T-helper 17 cell (primary cell): ENCODE measurements around the gene RIBC2. TPM values are rescaled to one million over a fixed set of nuclear protein-coding genes. Genes with fewer than 3 reads are reported as not detected.

Source experiments
- ATAC-seq: fragments of 150-1000 bp; cut with Tn5 transposase; 2 replicates; pipeline ENCODE4 v1.10.0; 2021; ENCODE audit warnings: mild to moderate bottlenecking, moderate library complexity
- DNase-seq, 3 donors: peaks; one replicate each; pipeline versions ENCODE4 v3.0.0 to v3.0.0-alpha.2; 2020 to 2021
- H3K9me3 ChIP-seq: one replicate; pipeline ENCODE4 v1.7.0; 2013; ENCODE audit warnings: low read length, mild to moderate bottlenecking; ENCODE audit not compliant: control insufficient read depth, poor library complexity, severe bottlenecking
- H3K27ac Mint-ChIP-seq: one replicate; pipeline ENCODE4 v1.8.0; 2022; ENCODE audit warnings: mild to moderate bottlenecking, moderate library complexity, mixed read lengths
- H3K27me3 Mint-ChIP-seq: one replicate; pipeline ENCODE4 v1.8.0; 2022; ENCODE audit warnings: mixed read lengths
- H3K36me3 Mint-ChIP-seq: one replicate; pipeline ENCODE4 v1.8.0; 2022; ENCODE audit warnings: low read depth, mixed read lengths
- H3K4me1 Mint-ChIP-seq: one replicate; pipeline ENCODE4 v1.8.0; 2022; ENCODE audit warnings: mild to moderate bottlenecking, mixed read lengths
- H3K4me3 Mint-ChIP-seq: one replicate; pipeline ENCODE4 v1.8.0; 2022; ENCODE audit warnings: mild to moderate bottlenecking, moderate library complexity, mixed read lengths
- total RNA-seq, 4 donors: library from RNA in 2 of 4; stranded (reverse) in 2 of 4; gene quantifications; one replicate each; pipeline ENCODE4 v1.2.3 and lab custom pipeline; 2022 to 2026

Gene RIBC2
- total RNA-seq, 2 donors from 2014 or later = 1.6 to 2.4 TPM

GRCh38 chr22:45418056-45418769 lies 4.7 kb downstream of the RIBC2 start:
- Mint-ChIP-seq H3K36me3 (no peaks in the 10 kb centered on the region), H3K4me3 (no peak overlapping the region), H3K27ac (no peak overlapping the region), H3K27me3 (peaks cover 4% of the 10 kb centered on the region), H3K4me1 (peaks cover 17% of the 10 kb centered on the region)
- H3K9me3 ChIP-seq = no peaks in the 10 kb centered on the region
- ATAC-seq (no peak), DNase-seq (no peak)

- Mint-ChIP-seq H3K27ac (no peak overlapping the region), H3K27me3 (peaks cover 4% of the 10 kb centered on the region), H3K36me3 (no peaks in the 10 kb centered on the region), H3K4me1 (peaks cover 13% of the 10 kb centered on the region), H3K4me3 (no peak overlapping the region)
- DNase-seq (no peak), ATAC-seq (no peak)
- H3K9me3 ChIP-seq = no peaks in the 10 kb centered on the region
These were observed 5.3 kb downstream of the RIBC2 start for GRCh38 chr22:45418770-45419138.

GRCh38 chr22:45420011-45420410 lies 6.5 kb downstream of the RIBC2 start:
- no peaks in the 10 kb centered on the region for H3K36me3 Mint-ChIP-seq
- no peaks in the 10 kb centered on the region for H3K9me3 ChIP-seq
- ATAC-seq (no peak), DNase-seq (no peak)
- H3K4me3 Mint-ChIP-seq = no peak overlapping the region
- peaks cover 10% of the 10 kb centered on the region for H3K4me1 Mint-ChIP-seq
- peaks cover 4% of the 10 kb centered on the region for H3K27me3 Mint-ChIP-seq
- H3K27ac Mint-ChIP-seq = no peak overlapping the region

- H3K4me3 Mint-ChIP-seq = no peak overlapping the region
These were observed 7.0 kb downstream of the RIBC2 start for GRCh38 chr22:45420539-45420938.

GRCh38 chr22:45421349-45422055 lies 8.0 kb downstream of the RIBC2 start:
- ATAC-seq = no peak
- no peaks in the 10 kb centered on the region for H3K9me3 ChIP-seq
- H3K27me3 Mint-ChIP-seq = peaks cover 4% of the 10 kb centered on the region
- no peaks in the 10 kb centered on the region for H3K36me3 Mint-ChIP-seq
- no peak for DNase-seq
- H3K4me3 Mint-ChIP-seq = no peak overlapping the region
- H3K27ac Mint-ChIP-seq = peak overlapping the region; percentile 63
- H3K4me1 Mint-ChIP-seq = peaks cover 10% of the 10 kb centered on the region

More at GRCh38 chr22:45420539-45420938, 7.0 kb downstream of the RIBC2 start:
- no peak for ATAC-seq
- Mint-ChIP-seq H3K27ac (no peak overlapping the region), H3K36me3 (no peaks in the 10 kb centered on the region), H3K4me1 (peaks cover 10% of the 10 kb centered on the region), H3K27me3 (peaks cover 4% of the 10 kb centered on the region)
- H3K9me3 ChIP-seq = no peaks in the 10 kb centered on the region
- DNase-seq = no peak

- Mint-ChIP-seq H3K27ac (peak overlapping the region; percentile 63), H3K36me3 (no peaks in the 10 kb centered on the region), H3K4me1 (peaks cover 10% of the 10 kb centered on the region), H3K4me3 (no peak overlapping the region), H3K27me3 (peaks cover 4% of the 10 kb centered on the region)
- DNase-seq = no peak
- ATAC-seq = no peak
- H3K9me3 ChIP-seq = no peaks in the 10 kb centered on the region
These were observed 8.9 kb downstream of the RIBC2 start for GRCh38 chr22:45422237-45422983.

- peaks cover 10% of the 10 kb centered on the region for H3K4me1 Mint-ChIP-seq
- H3K27me3 Mint-ChIP-seq = peaks cover 14% of the 10 kb centered on the region
- no peaks in the 10 kb centered on the region for H3K36me3 Mint-ChIP-seq
- H3K9me3 ChIP-seq = no peaks in the 10 kb centered on the region
- ATAC-seq (no peak), DNase-seq (no peak)
- H3K4me3 Mint-ChIP-seq = no peak overlapping the region
- H3K27ac Mint-ChIP-seq = no peak overlapping the region
These were observed 10.0 kb downstream of the RIBC2 start for GRCh38 chr22:45423524-45423923.

- H3K27ac Mint-ChIP-seq = no peak overlapping the region
These were observed 10.8 kb downstream of the RIBC2 start for GRCh38 chr22:45424241-45424731.

GRCh38 chr22:45425101-45425500 lies 11.6 kb downstream of the RIBC2 start:
- H3K9me3 ChIP-seq = no peaks in the 10 kb centered on the region
- H3K36me3 Mint-ChIP-seq = no peaks in the 10 kb centered on the region
- H3K4me1 Mint-ChIP-seq = peaks cover 10% of the 10 kb centered on the region
- no peak overlapping the region for H3K4me3 Mint-ChIP-seq
- ATAC-seq = no peak
- no peak overlapping the region for H3K27ac Mint-ChIP-seq
- peaks cover 16% of the 10 kb centered on the region for H3K27me3 Mint-ChIP-seq
- DNase-seq = no peak

More at GRCh38 chr22:45424241-45424731, 10.8 kb downstream of the RIBC2 start:
- Mint-ChIP-seq H3K4me3 (no peak overlapping the region), H3K4me1 (peaks cover 10% of the 10 kb centered on the region), H3K27me3 (peaks cover 16% of the 10 kb centered on the region), H3K36me3 (no peaks in the 10 kb centered on the region)
- no peaks in the 10 kb centered on the region for H3K9me3 ChIP-seq
- no peak for DNase-seq
- no peak for ATAC-seq

- Mint-ChIP-seq H3K36me3 (no peaks in the 10 kb centered on the region), H3K27ac (no peak overlapping the region)
- no peak for DNase-seq
These were observed 12.2 kb downstream of the RIBC2 start for GRCh38 chr22:45425531-45426265.

GRCh38 chr22:45426387-45426786 lies 12.9 kb downstream of the RIBC2 start:
- Mint-ChIP-seq H3K4me1 (peaks cover 6% of the 10 kb centered on the region), H3K36me3 (no peaks in the 10 kb centered on the region), H3K27ac (no peak overlapping the region), H3K4me3 (no peak overlapping the region), H3K27me3 (peaks cover 12% of the 10 kb centered on the region)
- DNase-seq (no peak), ATAC-seq (no peak)
- no peaks in the 10 kb centered on the region for H3K9me3 ChIP-seq

More at GRCh38 chr22:45425531-45426265, 12.2 kb downstream of the RIBC2 start:
- peaks cover 6% of the 10 kb centered on the region for H3K4me1 Mint-ChIP-seq
- no peak for ATAC-seq
- H3K4me3 Mint-ChIP-seq = no peak overlapping the region
- no peaks in the 10 kb centered on the region for H3K9me3 ChIP-seq
- H3K27me3 Mint-ChIP-seq = peaks cover 12% of the 10 kb centered on the region

- no peaks in the 10 kb centered on the region for H3K9me3 ChIP-seq
- H3K36me3 Mint-ChIP-seq = no peaks in the 10 kb centered on the region
- H3K4me3 Mint-ChIP-seq = no peak overlapping the region
- ATAC-seq (no peak), DNase-seq (no peak)
- H3K27me3 Mint-ChIP-seq = peaks cover 12% of the 10 kb centered on the region
- no peak overlapping the region for H3K27ac Mint-ChIP-seq
- peaks cover 2% of the 10 kb centered on the region for H3K4me1 Mint-ChIP-seq
These were observed 13.6 kb downstream of the RIBC2 start for GRCh38 chr22:45427114-45427513.
